ENCODE results near the gene AUTS2. TPM values are rescaled to one million over a fixed set of nuclear protein-coding genes. Genes with fewer than 3 reads are reported as not detected.

The AUTS2 gene
- total RNA-seq, 1 experiment from 2014 or later: 256 TPM

DNA sequence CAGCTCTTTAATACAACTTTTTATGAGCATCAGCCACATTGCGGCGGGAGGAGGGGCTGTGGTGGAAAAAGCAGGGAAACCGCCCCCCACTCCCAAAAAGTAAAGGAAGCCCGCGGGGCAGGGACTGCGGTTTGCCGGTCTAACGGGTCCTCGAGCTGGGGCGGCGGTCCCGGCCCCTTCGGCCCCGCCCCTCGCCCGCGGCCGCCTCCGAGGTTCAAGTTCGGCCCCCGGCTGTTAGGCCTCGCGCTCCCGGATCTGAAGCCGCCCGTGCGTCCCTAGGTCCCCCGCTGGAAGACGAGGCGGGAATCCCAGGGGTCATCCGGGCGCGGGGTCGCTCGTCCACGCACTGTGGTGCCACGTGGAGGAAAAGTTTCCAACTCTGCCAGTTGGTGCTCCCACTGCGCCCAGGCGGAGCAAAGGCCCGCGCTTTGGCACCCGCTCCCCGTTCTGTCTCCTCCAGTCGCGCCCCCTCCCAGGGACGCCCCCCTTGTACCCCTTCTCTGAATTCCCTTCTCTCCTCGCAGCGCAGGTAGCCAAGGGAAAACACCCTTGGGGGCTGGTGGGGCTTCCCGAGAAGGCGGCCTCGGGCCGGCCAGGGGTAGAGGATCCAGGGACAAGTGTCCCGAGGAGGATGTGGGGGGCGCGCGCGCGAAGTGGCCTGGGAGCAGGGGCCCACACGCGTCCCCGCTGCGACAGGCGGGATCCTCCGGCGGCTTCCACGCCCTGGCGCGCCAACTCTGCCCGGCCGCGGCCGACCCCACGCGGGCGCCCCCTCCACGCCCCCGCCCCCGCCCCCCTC is 798 bp upstream of the AUTS2 start:
- Histone ChIP-seq H3K14ac (ENCODE audit: insufficient read depth, low read length) (no peak overlapping the region), H2BK12ac (ENCODE audit: insufficient read length, low read depth, low read length) (no peak overlapping the region), H3K56ac (ENCODE audit: insufficient read length, low read depth, low read length) (no peak overlapping the region), H2BK20ac (ENCODE audit: low read depth, low read length, poor library complexity, severe bottlenecking) (no peak overlapping the region), H3K27ac (ENCODE audit: insufficient read length, low read depth, low read length) (no peak overlapping the region), H2BK120ac (ENCODE audit: low read depth, low read length, poor library complexity, severe bottlenecking) (no peak overlapping the region), H2AK5ac (ENCODE audit: insufficient read length, low read length) (no peak overlapping the region), H3K4me1 (ENCODE audit: insufficient read depth, low read length) (no peaks in the 10 kb centered on the region; the same call in 1 of the 2 replicates), H2AFZ (ENCODE audit: low read length) (no peak overlapping the region), H2BK15ac (ENCODE audit: low read depth, low read length) (no peak overlapping the region), H2BK5ac (ENCODE audit: insufficient read length, low read length) (no peak overlapping the region), H4K5ac (ENCODE audit: insufficient read length, low read depth, low read length) (no peak overlapping the region), H3K9me3 (ENCODE audit: control insufficient read depth, low read depth, low read length) (no peaks in the 10 kb centered on the region), H3K79me2 (ENCODE audit: insufficient read depth, low read length) (no peaks in the 10 kb centered on the region), H3T11ph (ENCODE audit: low read length) (no peak overlapping the region), H3K27me3 (ENCODE audit: insufficient read depth, low read length) (peaks cover 38% of the 10 kb centered on the region), H3K23ac (ENCODE audit: insufficient read length, low read depth, low read length) (no peak overlapping the region), H4K8ac (replicated peaks; ENCODE audit: insufficient read length, low read depth, low read length) (no peak overlapping the region), H3K4ac (ENCODE audit: low read depth, low read length) (no peak overlapping the region), H3K23me2 (ENCODE audit: insufficient read length, low read depth, low read length, poor library complexity, severe bottlenecking) (peaks cover 14% of the 10 kb centered on the region), H4K20me1 (ENCODE audit: control insufficient read depth, insufficient read depth, insufficient read length) (no peaks in the 10 kb centered on the region), H3K79me1 (ENCODE audit: insufficient read depth, low read depth, low read length, poor library complexity, severe bottlenecking) (no peaks in the 10 kb centered on the region), H4K91ac (ENCODE audit: insufficient read length, low read depth, low read length) (no peak overlapping the region), H3K4me2 (ENCODE audit: insufficient read depth, insufficient read length, low read length) (peak overlapping the region; percentile 58), H3K9ac (ENCODE audit: extremely low read depth, insufficient read length, low read length) (peak overlapping the region; percentile 15), H3K18ac (ENCODE audit: insufficient read length, low read depth, low read length) (no peak overlapping the region)
- peaks cover 4 to 11% of the 10 kb centered on the region in 2 experiments for H3K4me1 Mint-ChIP-seq
- DNase-seq: peak; percentile 63
- peaks cover 56% of the 10 kb centered on the region for H3K27me3 Mint-ChIP-seq (ENCODE audit: low read depth)
- H3K27ac Mint-ChIP-seq: no peak overlapping the region
- WGBS (ENCODE audit: extremely low coverage, insufficient read length, low lambda C conversion rate): no CpG with 5 or more reads among the region's 78 CpGs
- H3K36me3 Mint-ChIP-seq (ENCODE audit: insufficient read depth in 1 of 3, low read depth in 3 of 3): no peaks in the 10 kb centered on the region
- TF ChIP-seq, protein P1, sequence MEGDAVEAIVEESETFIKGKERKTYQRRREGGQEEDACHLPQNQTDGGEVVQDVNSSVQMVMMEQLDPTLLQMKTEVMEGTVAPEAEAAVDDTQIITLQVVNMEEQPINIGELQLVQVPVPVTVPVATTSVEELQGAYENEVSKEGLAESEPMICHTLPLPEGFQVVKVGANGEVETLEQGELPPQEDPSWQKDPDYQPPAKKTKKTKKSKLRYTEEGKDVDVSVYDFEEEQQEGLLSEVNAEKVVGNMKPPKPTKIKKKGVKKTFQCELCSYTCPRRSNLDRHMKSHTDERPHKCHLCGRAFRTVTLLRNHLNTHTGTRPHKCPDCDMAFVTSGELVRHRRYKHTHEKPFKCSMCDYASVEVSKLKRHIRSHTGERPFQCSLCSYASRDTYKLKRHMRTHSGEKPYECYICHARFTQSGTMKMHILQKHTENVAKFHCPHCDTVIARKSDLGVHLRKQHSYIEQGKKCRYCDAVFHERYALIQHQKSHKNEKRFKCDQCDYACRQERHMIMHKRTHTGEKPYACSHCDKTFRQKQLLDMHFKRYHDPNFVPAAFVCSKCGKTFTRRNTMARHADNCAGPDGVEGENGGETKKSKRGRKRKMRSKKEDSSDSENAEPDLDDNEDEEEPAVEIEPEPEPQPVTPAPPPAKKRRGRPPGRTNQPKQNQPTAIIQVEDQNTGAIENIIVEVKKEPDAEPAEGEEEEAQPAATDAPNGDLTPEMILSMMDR (conservative IDR thresholded peaks at IDR 0.05): no peak
- peak overlapping the region; percentile 60 to 82 for H3K4me3 Mint-ChIP-seq
- no peaks in the 10 kb centered on the region; a peak in 2 of 5 replicates for H3K9me3 Mint-ChIP-seq

Data from H9 (cell line).